IPS-NIHi7 (cell line): ENCODE results near the gene USF1.
"Not testable (repeated sequence)": the region's sequence is repeated elsewhere in the genome, so short reads cannot be mapped to it uniquely, and the experiment has no call there.

Experiments
- DNase-seq: peaks from one replicate; pipeline ENCODE4 v3.0.0; 2012; ENCODE audit warnings: mixed read lengths; ENCODE audit errors: extremely low spot score

Gene USF1

DNA sequence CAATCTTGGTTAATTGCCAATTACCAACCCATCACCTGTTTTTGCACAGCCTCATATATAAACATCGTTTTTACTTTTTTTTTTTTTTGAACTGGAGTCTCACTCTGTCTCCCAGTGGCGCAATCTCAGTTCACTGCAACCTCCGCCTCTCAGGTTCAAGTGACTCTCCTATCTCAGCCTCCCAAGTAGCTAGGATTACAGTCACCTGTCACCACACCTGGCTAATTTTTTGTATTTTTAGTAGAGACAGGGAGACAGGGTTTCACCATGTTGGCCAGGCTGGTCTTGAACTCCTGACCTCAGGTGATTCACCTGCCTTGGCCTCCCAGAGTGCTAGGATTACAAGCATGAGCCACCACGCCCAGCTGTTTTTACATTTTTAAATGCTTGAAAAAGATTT lies 53.7 kb downstream of the USF1 start:
- DNase-seq, result not testable (repeated sequence)
